Mucosa of rectum (tissue), 2 donors: Measurements from ENCODE around the gene RRP36.

Source experiments
- H3K27ac ChIP-seq, 2 donors: one replicate each; pipeline ENCODE4 v1.7.0; 2013; ENCODE audit warnings: inconsistent platforms in 2 of 2, low read depth in 2 of 2, low read length in 2 of 2
- H3K27me3 ChIP-seq, 2 donors: one replicate each; pipeline ENCODE4 v1.7.0; 2013; ENCODE audit warnings: low read length in 2 of 2; ENCODE audit not compliant: control insufficient read depth in 2 of 2, insufficient read depth in 2 of 2
- H3K36me3 ChIP-seq, 2 donors: one replicate each; pipeline ENCODE4 v1.7.0; 2013; ENCODE audit warnings: low read length in 2 of 2; ENCODE audit not compliant: control insufficient read depth in 2 of 2, insufficient read depth in 2 of 2
- H3K4me1 ChIP-seq, 2 donors: one replicate each; pipeline ENCODE4 v1.7.0; 2013; ENCODE audit warnings: low read length in 2 of 2, mild to moderate bottlenecking in 1 of 2; ENCODE audit not compliant: control insufficient read depth in 2 of 2, insufficient read depth in 2 of 2
- H3K4me3 ChIP-seq, 2 donors: one replicate each; pipeline ENCODE4 v1.7.0; 2013; ENCODE audit warnings: low read length in 2 of 2
- H3K9ac ChIP-seq, 2 donors: one replicate each; pipeline ENCODE4 v1.7.0; 2013; ENCODE audit warnings: low read length in 2 of 2, low read depth in 1 of 2, mild to moderate bottlenecking in 1 of 2
- H3K9me3 ChIP-seq, 2 donors: one replicate each; pipeline ENCODE4 v1.7.0; 2013; ENCODE audit warnings: low read length in 2 of 2; ENCODE audit not compliant: control insufficient read depth in 2 of 2
- donor health status: healthy.
- donor health status: Normal muscosa, but diverticular disease.

Gene RRP36

DNA sequence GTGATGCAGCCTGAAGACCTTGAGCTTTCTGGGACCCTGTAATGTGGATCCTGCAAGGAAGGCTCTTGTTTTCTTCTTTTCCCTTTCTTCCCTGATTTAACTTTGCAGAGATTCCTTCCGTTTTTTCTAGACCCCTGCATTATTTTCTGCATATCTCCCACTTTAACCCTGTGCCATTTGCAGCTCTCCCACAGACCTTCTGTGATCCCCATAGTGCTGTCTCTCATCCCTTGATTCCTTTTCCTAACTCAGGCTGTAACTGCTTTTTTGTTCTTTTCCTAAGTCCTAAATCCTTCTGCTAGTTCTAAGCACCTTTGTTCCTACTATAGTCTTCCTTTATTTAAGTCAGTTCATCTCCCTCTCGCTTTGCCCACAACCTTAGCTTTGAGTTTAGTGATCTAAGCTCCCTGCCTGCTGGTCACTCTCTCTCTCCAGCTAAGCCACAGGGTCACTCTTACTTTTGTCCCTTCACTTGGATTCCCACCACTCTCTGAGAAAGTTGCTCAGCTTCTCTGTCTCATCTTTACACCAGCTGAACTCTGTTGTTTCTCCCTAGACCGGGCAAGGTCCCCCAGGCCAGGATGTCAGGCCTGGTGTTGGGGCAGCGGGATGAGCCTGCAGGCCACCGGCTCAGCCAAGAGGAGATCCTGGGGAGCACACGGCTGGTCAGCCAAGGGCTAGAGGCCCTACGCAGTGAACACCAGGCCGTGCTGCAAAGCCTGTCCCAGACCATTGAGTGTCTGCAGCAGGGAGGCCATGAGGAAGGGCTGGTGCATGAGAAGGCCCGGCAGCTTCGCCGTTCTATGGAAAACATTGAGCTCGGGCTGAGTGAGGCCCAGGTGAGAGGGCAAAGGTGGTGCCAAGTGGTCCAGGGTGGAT lies 39.6 kb downstream of the RRP36 start:
- peaks cover 18 to 32% of the 10 kb centered on the region in 2 donors for H3K4me1 ChIP-seq
- no peaks in the 10 kb centered on the region for H3K27me3 ChIP-seq
- H3K4me3 ChIP-seq = peak overlapping the region; percentile 94 to 99
- peak overlapping the region; percentile 84 to 99 for H3K27ac ChIP-seq
- H3K9me3 ChIP-seq = no peaks in the 10 kb centered on the region
- peak overlapping the region; percentile 72 to 93 for H3K9ac ChIP-seq
- peaks cover 29 to 30% of the 10 kb centered on the region in 2 donors for H3K36me3 ChIP-seq

- H3K27me3 ChIP-seq = no peaks in the 10 kb centered on the region
- peak overlapping the region; percentile 94 to 99 for H3K4me3 ChIP-seq
- H3K36me3 ChIP-seq = peaks cover 33 to 35% of the 10 kb centered on the region in 2 donors
- no peak overlapping the region for H3K9ac ChIP-seq
- no peaks in the 10 kb centered on the region for H3K9me3 ChIP-seq
- peaks cover 18 to 32% of the 10 kb centered on the region in 2 donors for H3K4me1 ChIP-seq
- peak overlapping the region; percentile 84 to 99 for H3K27ac ChIP-seq
These were observed 40.4 kb downstream of the RRP36 start for GRCh38 chr6:43061861-43062260.

DNA sequence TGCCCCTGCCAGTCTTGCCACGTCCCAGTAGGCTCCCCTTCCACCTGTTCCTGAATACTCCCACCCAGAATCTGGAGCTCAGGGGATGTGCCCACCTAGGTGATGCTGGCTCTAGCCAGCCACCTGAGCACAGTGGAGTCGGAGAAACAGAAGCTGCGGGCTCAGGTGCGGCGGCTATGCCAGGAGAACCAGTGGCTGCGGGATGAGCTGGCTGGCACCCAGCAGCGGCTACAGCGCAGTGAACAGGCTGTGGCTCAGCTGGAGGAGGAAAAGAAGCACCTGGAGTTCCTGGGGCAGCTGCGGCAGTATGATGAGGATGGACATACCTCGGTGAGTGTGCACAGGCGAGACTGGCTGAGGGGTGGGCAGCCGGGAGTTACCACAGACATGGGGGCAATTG lies 41.4 kb downstream of the RRP36 start:
- Histone ChIP-seq H3K36me3 (peaks cover 33 to 34% of the 10 kb centered on the region in 2 donors), H3K4me3 (no peak overlapping the region), H3K27ac (no peak overlapping the region), H3K27me3 (no peaks in the 10 kb centered on the region), H3K4me1 (peaks cover 18 to 32% of the 10 kb centered on the region in 2 donors), H3K9me3 (no peaks in the 10 kb centered on the region), H3K9ac (no peak overlapping the region)

- no peak overlapping the region for H3K27ac ChIP-seq
- no peaks in the 10 kb centered on the region for H3K9me3 ChIP-seq
- no peak overlapping the region for H3K9ac ChIP-seq
- H3K27me3 ChIP-seq = no peaks in the 10 kb centered on the region
- H3K4me3 ChIP-seq = no peak overlapping the region
- H3K36me3 ChIP-seq = peaks cover 52 to 55% of the 10 kb centered on the region in 2 donors
- H3K4me1 ChIP-seq = no peaks in the 10 kb centered on the region
These were observed 48.7 kb downstream of the RRP36 start for GRCh38 chr6:43070028-43070632.

GRCh38 chr6:43074847-43075669 lies 53.6 kb downstream of the RRP36 start:
- H3K4me3 ChIP-seq = no peak overlapping the region
- H3K36me3 ChIP-seq = peaks cover 33 to 38% of the 10 kb centered on the region in 2 donors
- peaks cover 0 to 3% of the 10 kb centered on the region in 2 donors for H3K27me3 ChIP-seq
- H3K4me1 ChIP-seq = peaks cover 0 to 8% of the 10 kb centered on the region in 2 donors
- no peak overlapping the region for H3K27ac ChIP-seq
- H3K9ac ChIP-seq = no peak overlapping the region
- H3K9me3 ChIP-seq = no peaks in the 10 kb centered on the region

DNA sequence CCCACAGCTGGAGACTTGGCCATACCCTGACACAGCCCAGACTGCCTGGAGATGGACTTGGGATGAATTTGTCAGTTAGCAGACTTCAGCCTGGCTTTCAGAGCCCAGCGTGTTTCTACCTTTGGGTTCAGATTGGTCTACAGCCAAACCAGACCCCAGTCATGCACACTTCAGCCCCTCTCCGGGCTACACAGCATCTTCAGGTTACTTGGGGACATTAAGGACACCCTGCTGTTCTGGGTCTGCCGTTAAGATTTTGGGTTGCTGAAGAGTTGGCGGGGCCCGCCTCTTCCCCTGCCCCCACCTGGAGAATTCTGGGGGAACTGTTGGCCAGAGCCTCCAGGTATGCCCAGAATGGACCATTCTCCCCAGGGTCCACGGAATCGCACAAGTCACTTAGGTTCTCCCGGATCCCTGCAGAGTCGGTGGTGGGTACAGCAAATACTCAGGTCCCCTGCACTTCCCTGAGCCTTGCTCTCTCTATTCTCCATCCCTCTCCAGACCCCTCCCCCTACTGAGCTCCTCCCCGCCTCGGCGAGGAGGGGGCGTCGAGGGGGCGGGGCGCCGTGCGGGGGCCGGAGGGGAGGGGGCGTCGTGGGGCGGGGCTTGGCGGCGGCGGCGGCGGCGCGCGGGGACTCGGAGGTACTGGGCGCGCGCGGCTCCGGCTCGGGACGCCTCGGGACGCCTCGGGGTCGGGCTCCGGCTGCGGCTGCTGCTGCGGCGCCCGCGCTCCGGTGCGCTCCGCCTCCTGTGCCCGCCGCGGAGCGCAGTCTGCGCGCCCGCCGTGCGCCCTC lies 54.4 kb downstream of the RRP36 start, which contains the start of gene PTK7:
TSS of gene PTK7 (plus strand) at position 645 of the 794 bp plus-strand sequence. CDS start 175 bp downstream, outside the sequence.
- peak within 1 kb of the TSS; percentile 56 to 66 for H3K4me3 ChIP-seq
- peaks cover 0 to 8% of the 10 kb centered on the region in 2 donors for H3K4me1 ChIP-seq
- H3K9ac ChIP-seq = peak within 1 kb of the TSS; percentile 56 to 70
- peaks cover 0 to 3% of the 10 kb centered on the region in 2 donors for H3K27me3 ChIP-seq
- no peaks in the 10 kb centered on the region for H3K9me3 ChIP-seq
- H3K36me3 ChIP-seq = peaks cover 27 to 31% of the 10 kb centered on the region in 2 donors
- H3K27ac ChIP-seq = peak within 1 kb of the TSS in 1 of 2 donors; percentile 16

DNA sequence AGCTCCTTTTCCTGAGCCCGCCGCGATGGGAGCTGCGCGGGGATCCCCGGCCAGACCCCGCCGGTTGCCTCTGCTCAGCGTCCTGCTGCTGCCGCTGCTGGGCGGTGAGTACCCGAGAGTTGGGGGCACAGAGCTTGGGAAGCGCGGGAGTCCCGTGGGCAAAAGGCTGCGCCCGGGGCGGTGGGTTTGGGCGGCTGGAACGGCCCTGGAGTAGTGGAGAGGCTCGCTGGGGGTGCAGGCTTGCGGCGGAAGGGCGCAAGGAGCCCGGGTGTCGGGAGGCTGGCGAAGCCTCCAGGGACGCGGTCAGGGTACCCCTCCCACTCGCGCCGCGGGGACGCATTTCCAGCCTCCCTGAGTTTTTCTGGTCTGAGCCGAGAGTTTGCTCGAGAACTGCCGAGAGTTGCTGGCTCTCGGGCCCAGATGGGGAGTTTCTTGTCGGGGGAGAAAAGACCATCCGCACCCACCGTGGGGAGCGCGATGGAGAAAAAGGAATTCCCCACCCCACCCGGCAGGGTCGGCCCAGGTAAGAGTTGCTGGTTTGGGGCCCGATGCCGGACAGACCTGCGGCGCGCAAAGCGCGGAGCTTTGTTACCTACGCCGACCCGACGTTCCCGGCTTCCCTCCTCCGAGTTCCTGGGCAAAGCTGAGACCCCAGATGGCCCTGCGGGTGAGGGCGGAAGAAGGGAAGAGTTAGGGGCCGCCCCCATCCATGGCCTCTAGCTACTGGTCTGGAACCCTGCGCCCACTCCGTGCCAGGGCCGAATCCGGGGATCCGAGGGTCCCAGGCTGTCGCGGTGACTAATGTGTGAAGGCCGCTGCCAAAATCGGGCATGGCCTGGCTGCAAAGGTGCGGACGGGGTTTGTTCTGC lies 55.3 kb downstream of the RRP36 start:
- peak overlapping the region; percentile 56 to 70 for H3K9ac ChIP-seq
- H3K4me3 ChIP-seq = peak overlapping the region; percentile 56 to 66
- H3K4me1 ChIP-seq = peaks cover 0 to 8% of the 10 kb centered on the region in 2 donors
- H3K9me3 ChIP-seq = no peaks in the 10 kb centered on the region
- H3K27me3 ChIP-seq = peaks cover 0 to 3% of the 10 kb centered on the region in 2 donors
- no peak overlapping the region for H3K27ac ChIP-seq
- H3K36me3 ChIP-seq = peaks cover 19 to 23% of the 10 kb centered on the region in 2 donors

DNA sequence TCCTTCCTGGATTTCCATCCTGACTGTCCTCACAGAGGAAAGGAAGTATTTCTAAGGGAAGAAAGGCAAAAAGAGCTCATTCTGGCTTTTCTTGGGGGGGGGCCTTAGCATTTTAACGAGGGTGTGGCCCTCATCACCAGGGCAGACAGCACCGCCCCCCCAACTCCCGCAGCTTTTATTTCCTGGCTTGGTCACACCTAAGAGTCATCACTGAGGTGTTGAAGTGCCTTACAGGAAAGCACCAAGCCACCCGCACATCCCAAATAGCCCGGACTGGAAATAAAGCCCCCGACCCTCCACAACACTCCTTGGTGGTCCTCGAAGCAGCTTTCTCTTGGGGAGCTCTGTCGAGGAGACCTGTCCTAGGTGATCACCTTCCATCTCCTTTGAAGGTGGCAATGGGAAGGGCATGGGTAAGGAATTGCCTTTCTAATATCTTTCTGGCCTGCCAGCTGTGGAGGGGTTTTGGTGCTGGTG lies 55.9 kb downstream of the RRP36 start:
- peak overlapping the region; percentile 56 to 66 for H3K4me3 ChIP-seq
- H3K36me3 ChIP-seq = peaks cover 12 to 16% of the 10 kb centered on the region in 2 donors
- H3K9me3 ChIP-seq = no peaks in the 10 kb centered on the region
- peaks cover 0 to 3% of the 10 kb centered on the region in 2 donors for H3K27me3 ChIP-seq
- H3K9ac ChIP-seq = peak overlapping the region; percentile 56 to 70
- H3K27ac ChIP-seq = no peak overlapping the region
- H3K4me1 ChIP-seq = peaks cover 0 to 8% of the 10 kb centered on the region in 2 donors
